Neural progenitor cell (in vitro differentiated cells): ENCODE data around the gene SAMD11.

Experiments used
- EZH2 ChIP-seq: fragments of 200-600 bp; sonication (generic); IDR thresholded peaks from 2 replicates; pipeline ENCODE4 v1.6.1; 2017; ENCODE audit warnings: antibody characterized with exemption, mild to moderate bottlenecking, moderate library complexity
- EZH2phosphoT487 ChIP-seq: fragments of 200-600 bp; sonication (generic); IDR thresholded peaks from 2 replicates; pipeline ENCODE4 v1.6.1; 2017; ENCODE audit warnings: antibody characterized with exemption
- TF ChIP-seq, protein P1 (sequence below): fragments of 200-600 bp; sonication (generic); IDR thresholded peaks from 2 replicates; pipeline ENCODE4 v1.5.1; 2017; ENCODE audit warnings: antibody characterized with exemption, mild to moderate bottlenecking

GRCh38 chr1:917466-918091 lies 6.1 kb upstream of the SAMD11 start:
- TF ChIP-seq, protein P1, sequence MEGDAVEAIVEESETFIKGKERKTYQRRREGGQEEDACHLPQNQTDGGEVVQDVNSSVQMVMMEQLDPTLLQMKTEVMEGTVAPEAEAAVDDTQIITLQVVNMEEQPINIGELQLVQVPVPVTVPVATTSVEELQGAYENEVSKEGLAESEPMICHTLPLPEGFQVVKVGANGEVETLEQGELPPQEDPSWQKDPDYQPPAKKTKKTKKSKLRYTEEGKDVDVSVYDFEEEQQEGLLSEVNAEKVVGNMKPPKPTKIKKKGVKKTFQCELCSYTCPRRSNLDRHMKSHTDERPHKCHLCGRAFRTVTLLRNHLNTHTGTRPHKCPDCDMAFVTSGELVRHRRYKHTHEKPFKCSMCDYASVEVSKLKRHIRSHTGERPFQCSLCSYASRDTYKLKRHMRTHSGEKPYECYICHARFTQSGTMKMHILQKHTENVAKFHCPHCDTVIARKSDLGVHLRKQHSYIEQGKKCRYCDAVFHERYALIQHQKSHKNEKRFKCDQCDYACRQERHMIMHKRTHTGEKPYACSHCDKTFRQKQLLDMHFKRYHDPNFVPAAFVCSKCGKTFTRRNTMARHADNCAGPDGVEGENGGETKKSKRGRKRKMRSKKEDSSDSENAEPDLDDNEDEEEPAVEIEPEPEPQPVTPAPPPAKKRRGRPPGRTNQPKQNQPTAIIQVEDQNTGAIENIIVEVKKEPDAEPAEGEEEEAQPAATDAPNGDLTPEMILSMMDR, result no peak
- no peak for TF ChIP-seq EZH2
- no peak for TF ChIP-seq EZH2phosphoT487
